OCI-LY3 (cell line): Measurements from ENCODE around the gene CLEC16A.

Experiments used
- H2AFZ ChIP-seq: fragments of 200-600, 300-600 bp; shearing (Covaris generic); 2 replicates; pipeline ENCODE4 v1.6.0; 2014; ENCODE audit warnings: antibody characterized with exemption, low read depth, low read length
- H3K27ac ChIP-seq: fragments of 200-600, 300-600 bp; sonication (generic); 2 replicates; pipeline ENCODE4 v1.5.1; 2014; ENCODE audit warnings: mild to moderate bottlenecking, low read length, moderate library complexity, mixed read lengths
- H3K27me3 ChIP-seq: fragments of 200-600, 300-600 bp; sonication (generic); 2 replicates; pipeline ENCODE4 v1.6.1; 2014; ENCODE audit warnings: low read depth, low read length, mixed read lengths
- H3K36me3 ChIP-seq: fragments of 200-600, 300-600 bp; sonication (generic); replicated peaks from 2 replicates; pipeline ENCODE3; 2014; ENCODE audit warnings: low read depth, low read length, mixed read lengths
- H3K4me1 ChIP-seq: fragments of 300-600, 200-600 bp; sonication (generic); 2 replicates; pipeline ENCODE4 v1.6.1; 2014; ENCODE audit warnings: low read length, mixed read lengths
- H3K4me2 ChIP-seq: fragments of 200-600, 300-600 bp; sonication (generic); 2 replicates; pipeline ENCODE4 v1.6.1; 2014; ENCODE audit warnings: low read length, mixed read lengths
- H3K4me3 ChIP-seq: fragments of 300-600, 200-600 bp; sonication (generic); 2 replicates; pipeline ENCODE4 v1.5.1; 2014; ENCODE audit warnings: antibody characterized with exemption, mild to moderate bottlenecking, low read length, moderate library complexity
- H3K79me2 ChIP-seq: fragments of 300-600, 200-600 bp; shearing (Covaris generic); 2 replicates; pipeline ENCODE4 v1.6.1; 2014; ENCODE audit warnings: mild to moderate bottlenecking, low read length, mixed read lengths
- H3K9ac ChIP-seq: fragments of 300-600, 200-600 bp; shearing (Covaris generic); 2 replicates; pipeline ENCODE4 v1.6.0; 2014; ENCODE audit warnings: mild to moderate bottlenecking, low read length, moderate library complexity
- H3K9me3 ChIP-seq: fragments of 200-600, 300-600 bp; shearing (Covaris generic); 2 replicates; pipeline ENCODE4 v1.6.1; 2014; ENCODE audit warnings: low read length, mixed read lengths; ENCODE audit not compliant: insufficient read depth
- H4K20me1 ChIP-seq: fragments of 200-600, 300-600 bp; sonication (generic); 2 replicates; pipeline ENCODE4 v1.6.1; 2016; ENCODE audit warnings: low read length, mixed read lengths; ENCODE audit not compliant: insufficient read depth
- EZH2phosphoT487 ChIP-seq: fragments of 200-600 bp; shearing (Covaris generic); IDR thresholded peaks from 2 replicates; pipeline ENCODE4 v1.6.1; 2018; ENCODE audit warnings: antibody characterized with exemption, mixed run types, low read depth
- TF ChIP-seq, protein P1 (sequence below): fragments of 200-600, 300-600 bp; sonication (generic); IDR thresholded peaks from 2 replicates; pipeline ENCODE4 v1.5.1; 2014; ENCODE audit warnings: antibody characterized with exemption, low read length, low read depth

CLEC16A gene

GRCh38 chr16:11082108-11082859 is 137.9 kb downstream of the CLEC16A start:
- H3K4me2 ChIP-seq: no peak overlapping the region
- no peak overlapping the region for H3K9ac ChIP-seq
- no peaks in the 10 kb centered on the region for H3K79me2 ChIP-seq
- TF ChIP-seq, protein P1, sequence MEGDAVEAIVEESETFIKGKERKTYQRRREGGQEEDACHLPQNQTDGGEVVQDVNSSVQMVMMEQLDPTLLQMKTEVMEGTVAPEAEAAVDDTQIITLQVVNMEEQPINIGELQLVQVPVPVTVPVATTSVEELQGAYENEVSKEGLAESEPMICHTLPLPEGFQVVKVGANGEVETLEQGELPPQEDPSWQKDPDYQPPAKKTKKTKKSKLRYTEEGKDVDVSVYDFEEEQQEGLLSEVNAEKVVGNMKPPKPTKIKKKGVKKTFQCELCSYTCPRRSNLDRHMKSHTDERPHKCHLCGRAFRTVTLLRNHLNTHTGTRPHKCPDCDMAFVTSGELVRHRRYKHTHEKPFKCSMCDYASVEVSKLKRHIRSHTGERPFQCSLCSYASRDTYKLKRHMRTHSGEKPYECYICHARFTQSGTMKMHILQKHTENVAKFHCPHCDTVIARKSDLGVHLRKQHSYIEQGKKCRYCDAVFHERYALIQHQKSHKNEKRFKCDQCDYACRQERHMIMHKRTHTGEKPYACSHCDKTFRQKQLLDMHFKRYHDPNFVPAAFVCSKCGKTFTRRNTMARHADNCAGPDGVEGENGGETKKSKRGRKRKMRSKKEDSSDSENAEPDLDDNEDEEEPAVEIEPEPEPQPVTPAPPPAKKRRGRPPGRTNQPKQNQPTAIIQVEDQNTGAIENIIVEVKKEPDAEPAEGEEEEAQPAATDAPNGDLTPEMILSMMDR: no peak
- no peak for TF ChIP-seq EZH2phosphoT487
- no peaks in the 10 kb centered on the region for H4K20me1 ChIP-seq
- no peaks in the 10 kb centered on the region for H3K9me3 ChIP-seq
- peaks cover 38% of the 10 kb centered on the region for H3K4me1 ChIP-seq
- no peaks in the 10 kb centered on the region for H3K27me3 ChIP-seq
- H2AFZ ChIP-seq: no peak overlapping the region
- H3K4me3 ChIP-seq: no peak overlapping the region
- H3K27ac ChIP-seq: no peak overlapping the region
- peaks cover 20% of the 10 kb centered on the region for H3K36me3 ChIP-seq

DNA sequence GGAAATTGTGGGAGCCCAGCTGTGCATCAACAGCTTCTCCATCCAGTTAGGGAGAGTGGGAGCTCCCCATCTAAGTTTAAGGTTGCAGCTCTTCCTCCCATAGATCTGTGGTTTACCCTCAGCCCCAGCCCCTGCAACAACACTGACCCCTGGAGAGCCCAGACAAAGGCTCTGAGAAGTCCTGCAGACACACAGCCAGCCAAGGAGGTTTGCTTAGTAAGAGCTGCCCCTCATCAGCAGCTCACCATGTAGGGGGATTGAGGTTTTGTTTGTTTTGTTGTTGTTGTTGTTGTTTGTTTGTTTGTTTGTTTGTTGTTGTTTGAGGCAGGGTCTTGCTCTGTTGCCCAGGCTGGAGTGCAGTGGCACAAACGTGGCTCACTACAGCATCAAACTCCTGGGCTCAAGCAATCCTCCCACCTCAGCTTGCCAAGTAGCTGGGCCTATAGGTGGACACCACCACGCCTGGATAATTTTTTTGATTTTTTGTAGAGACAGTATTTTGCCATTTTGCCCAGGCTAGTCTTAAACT is 138.6 kb downstream of the CLEC16A start:
- no peak overlapping the region for H3K4me2 ChIP-seq
- no peaks in the 10 kb centered on the region for H4K20me1 ChIP-seq
- no peak overlapping the region for H3K4me3 ChIP-seq
- no peaks in the 10 kb centered on the region for H3K27me3 ChIP-seq
- H3K27ac ChIP-seq: no peak overlapping the region
- TF ChIP-seq, protein P1: no peak
- no peak for TF ChIP-seq EZH2phosphoT487
- peaks cover 37% of the 10 kb centered on the region for H3K4me1 ChIP-seq
- H2AFZ ChIP-seq: no peak overlapping the region
- H3K9me3 ChIP-seq: no peaks in the 10 kb centered on the region
- H3K36me3 ChIP-seq: peaks cover 20% of the 10 kb centered on the region
- no peaks in the 10 kb centered on the region for H3K79me2 ChIP-seq
- H3K9ac ChIP-seq: no peak overlapping the region

GRCh38 chr16:11084484-11084875 is 140.1 kb downstream of the CLEC16A start:
- no peaks in the 10 kb centered on the region for H3K79me2 ChIP-seq
- no peaks in the 10 kb centered on the region for H3K9me3 ChIP-seq
- no peak overlapping the region for H3K27ac ChIP-seq
- no peak overlapping the region for H3K9ac ChIP-seq
- no peak overlapping the region for H3K4me3 ChIP-seq
- peaks cover 33% of the 10 kb centered on the region for H3K4me1 ChIP-seq
- peaks cover 20% of the 10 kb centered on the region for H3K36me3 ChIP-seq
- H2AFZ ChIP-seq: no peak overlapping the region
- no peaks in the 10 kb centered on the region for H3K27me3 ChIP-seq
- TF ChIP-seq, protein P1: no peak
- no peak for TF ChIP-seq EZH2phosphoT487
- no peak overlapping the region for H3K4me2 ChIP-seq
- H4K20me1 ChIP-seq: no peaks in the 10 kb centered on the region

- Histone ChIP-seq H3K9me3 (no peaks in the 10 kb centered on the region), H3K79me2 (no peaks in the 10 kb centered on the region), H3K27ac (no peak overlapping the region), H3K4me1 (peaks cover 28% of the 10 kb centered on the region), H3K9ac (no peak overlapping the region), H3K4me3 (no peak overlapping the region), H3K27me3 (no peaks in the 10 kb centered on the region), H3K36me3 (peaks cover 19% of the 10 kb centered on the region), H2AFZ (no peak overlapping the region), H3K4me2 (no peak overlapping the region), H4K20me1 (no peaks in the 10 kb centered on the region)
- TF ChIP-seq, protein P1: no peak
- no peak for TF ChIP-seq EZH2phosphoT487
Observed at GRCh38 chr16:11084876-11085485, 140.6 kb downstream of the CLEC16A start.
